ENCODE results near the gene LHFPL2.

- TF ChIP-seq POLR2AphosphoS5 (IDR thresholded peaks at IDR 0.05; ENCODE audit: low read depth): no peak
- TF ChIP-seq, protein P1, sequence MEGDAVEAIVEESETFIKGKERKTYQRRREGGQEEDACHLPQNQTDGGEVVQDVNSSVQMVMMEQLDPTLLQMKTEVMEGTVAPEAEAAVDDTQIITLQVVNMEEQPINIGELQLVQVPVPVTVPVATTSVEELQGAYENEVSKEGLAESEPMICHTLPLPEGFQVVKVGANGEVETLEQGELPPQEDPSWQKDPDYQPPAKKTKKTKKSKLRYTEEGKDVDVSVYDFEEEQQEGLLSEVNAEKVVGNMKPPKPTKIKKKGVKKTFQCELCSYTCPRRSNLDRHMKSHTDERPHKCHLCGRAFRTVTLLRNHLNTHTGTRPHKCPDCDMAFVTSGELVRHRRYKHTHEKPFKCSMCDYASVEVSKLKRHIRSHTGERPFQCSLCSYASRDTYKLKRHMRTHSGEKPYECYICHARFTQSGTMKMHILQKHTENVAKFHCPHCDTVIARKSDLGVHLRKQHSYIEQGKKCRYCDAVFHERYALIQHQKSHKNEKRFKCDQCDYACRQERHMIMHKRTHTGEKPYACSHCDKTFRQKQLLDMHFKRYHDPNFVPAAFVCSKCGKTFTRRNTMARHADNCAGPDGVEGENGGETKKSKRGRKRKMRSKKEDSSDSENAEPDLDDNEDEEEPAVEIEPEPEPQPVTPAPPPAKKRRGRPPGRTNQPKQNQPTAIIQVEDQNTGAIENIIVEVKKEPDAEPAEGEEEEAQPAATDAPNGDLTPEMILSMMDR (IDR thresholded peaks at IDR 0.05; ENCODE audit: insufficient read depth, low read length): no peak
Measured at GRCh38 chr5:78472469-78473106, 176.0 kb downstream of the LHFPL2 start.
